ELF-1 (cell line): ENCODE results near the gene ERFL.
"Not testable (repeated sequence)": the region's sequence is repeated elsewhere in the genome, so short reads cannot be mapped to it uniquely, and the experiment has no call there.

Experiments
- DNase-seq: peaks from one replicate; pipeline ENCODE4 v3.0.0-alpha.2; 2016; ENCODE audit warnings: low read depth, low spot score

Gene ERFL

GRCh38 chr19:41926763-41927496, 1.3 kb downstream of the ERFL start:
- DNase-seq, result no peak

GRCh38 chr19:41926028-41926762, 2.1 kb downstream of the ERFL start:
- no peak for DNase-seq

- DNase-seq, result no peak
Observed at GRCh38 chr19:41925208-41926003, 2.8 kb downstream of the ERFL start.

- no peak for DNase-seq
Observed at GRCh38 chr19:41924151-41925145, 3.8 kb downstream of the ERFL start.

GRCh38 chr19:41923045-41923788, 5.0 kb downstream of the ERFL start:
- no peak for DNase-seq

- no peak for DNase-seq
Observed at GRCh38 chr19:41922585-41922984, 5.7 kb downstream of the ERFL start.

GRCh38 chr19:41921577-41922576, 6.4 kb downstream of the ERFL start:
- DNase-seq, result no peak

- DNase-seq, result no peak
Observed at GRCh38 chr19:41920882-41921576, 7.2 kb downstream of the ERFL start.

- no peak for DNase-seq
Observed at GRCh38 chr19:41919948-41920712, 8.1 kb downstream of the ERFL start.

GRCh38 chr19:41918653-41919244, 9.5 kb downstream of the ERFL start:
- DNase-seq, result no peak

- no peak for DNase-seq
Observed at GRCh38 chr19:41918095-41918494, 10.2 kb downstream of the ERFL start.

GRCh38 chr19:41917676-41918075, 10.6 kb downstream of the ERFL start:
- no peak for DNase-seq

GRCh38 chr19:41915776-41916414, 12.4 kb downstream of the ERFL start:
- no peak for DNase-seq

- no peak for DNase-seq
Observed at GRCh38 chr19:41915021-41915775, 13.1 kb downstream of the ERFL start.

- not testable (repeated sequence) for DNase-seq
Observed at GRCh38 chr19:41914424-41914834, 13.8 kb downstream of the ERFL start.
